Measurements from ENCODE around the gene DGCR6L.
A peak's percentile ranks its signal among the peaks of the same experiment; 100 is the strongest.
"Not testable (repeated sequence)": the region's sequence is repeated elsewhere in the genome, so short reads cannot be mapped to it uniquely, and the experiment has no call there.

DGCR6L gene

DNA sequence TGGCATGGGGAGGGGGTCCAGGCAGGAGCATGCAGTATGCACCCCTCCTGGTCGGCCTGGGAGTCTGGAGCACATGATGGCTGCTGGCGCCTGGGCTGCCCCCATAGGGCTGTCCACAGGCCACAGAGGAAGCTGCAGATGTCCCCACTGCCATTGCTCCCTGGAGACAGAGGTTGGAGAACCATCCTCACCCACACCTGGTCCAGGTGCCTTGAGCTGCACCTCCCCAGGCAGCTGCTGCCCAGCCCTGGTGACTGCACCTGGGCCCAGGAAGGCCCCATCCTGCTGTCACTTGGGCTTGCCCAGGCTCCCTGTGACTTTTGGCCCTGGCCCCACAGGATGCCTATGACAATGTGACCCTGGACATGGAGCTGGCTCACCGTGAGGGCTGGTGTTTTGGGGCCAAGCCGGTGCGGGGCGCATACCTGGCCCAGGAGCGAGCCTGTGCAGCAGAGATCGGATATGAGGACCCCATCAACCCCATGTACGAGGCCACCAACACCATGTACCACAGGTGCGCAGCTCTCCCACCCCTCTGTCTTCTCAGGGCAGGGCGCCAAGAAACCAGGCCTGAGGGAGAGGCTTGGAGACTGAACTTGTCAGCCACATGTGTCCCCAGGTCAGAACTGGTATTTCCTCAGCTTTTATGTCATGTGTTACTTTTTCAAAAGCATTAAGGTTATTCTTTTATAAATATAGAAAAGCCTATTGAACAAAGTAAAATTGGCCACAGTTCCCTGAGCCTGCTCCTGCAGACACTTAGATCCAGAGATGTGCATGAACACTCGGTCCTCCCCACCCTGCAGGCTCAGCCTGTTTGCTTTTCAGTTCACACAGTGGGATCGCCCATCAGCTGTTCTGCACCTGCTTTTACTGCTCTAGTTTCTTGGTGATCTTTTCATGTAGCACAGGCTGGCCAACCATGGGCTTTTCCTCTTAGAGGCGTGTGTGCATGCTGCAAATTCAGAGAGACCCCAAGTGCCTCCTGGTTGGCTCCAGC, 12.1 kb downstream of the DGCR6L start:
- not testable (repeated sequence) for DNase-seq

DNA sequence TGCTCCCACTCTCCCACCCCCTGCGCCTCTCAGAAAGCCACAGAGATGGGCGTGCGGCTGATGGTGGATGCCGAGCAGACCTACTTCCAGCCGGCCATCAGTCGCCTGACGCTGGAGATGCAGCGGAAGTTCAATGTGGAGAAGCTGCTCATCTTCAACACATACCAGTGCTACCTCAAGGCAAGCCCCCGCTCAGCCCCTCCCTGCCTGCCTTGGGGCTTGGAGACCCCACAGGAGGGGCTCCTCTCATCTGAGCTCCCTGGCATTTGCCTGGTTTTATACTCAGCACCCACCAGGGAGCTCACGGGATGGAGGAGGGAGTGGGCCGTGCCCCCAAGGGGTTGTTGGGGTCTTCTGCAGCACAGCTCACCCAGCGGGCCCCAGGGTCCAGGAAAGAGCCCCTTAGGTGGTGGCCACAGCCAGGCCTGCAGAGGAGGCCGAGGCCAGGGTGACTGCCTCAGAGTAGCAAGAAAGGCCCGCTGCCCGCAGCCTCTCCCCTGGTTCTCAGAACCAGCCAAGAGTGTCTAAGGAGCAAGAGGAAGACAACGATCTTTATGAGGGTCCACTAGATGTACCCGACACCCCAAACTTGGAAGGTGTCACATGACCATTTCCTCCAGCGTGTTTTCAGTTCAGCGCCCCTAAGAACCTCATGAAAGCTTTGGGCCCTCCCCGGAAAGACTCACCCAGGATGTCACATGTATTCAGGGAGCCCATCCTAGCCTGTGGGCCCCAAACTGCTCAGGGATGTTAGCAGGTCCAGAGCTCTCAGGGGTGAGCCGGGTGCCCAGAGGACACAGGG, 13.0 kb downstream of the DGCR6L start:
- DNase-seq, result not testable (repeated sequence)

DNA sequence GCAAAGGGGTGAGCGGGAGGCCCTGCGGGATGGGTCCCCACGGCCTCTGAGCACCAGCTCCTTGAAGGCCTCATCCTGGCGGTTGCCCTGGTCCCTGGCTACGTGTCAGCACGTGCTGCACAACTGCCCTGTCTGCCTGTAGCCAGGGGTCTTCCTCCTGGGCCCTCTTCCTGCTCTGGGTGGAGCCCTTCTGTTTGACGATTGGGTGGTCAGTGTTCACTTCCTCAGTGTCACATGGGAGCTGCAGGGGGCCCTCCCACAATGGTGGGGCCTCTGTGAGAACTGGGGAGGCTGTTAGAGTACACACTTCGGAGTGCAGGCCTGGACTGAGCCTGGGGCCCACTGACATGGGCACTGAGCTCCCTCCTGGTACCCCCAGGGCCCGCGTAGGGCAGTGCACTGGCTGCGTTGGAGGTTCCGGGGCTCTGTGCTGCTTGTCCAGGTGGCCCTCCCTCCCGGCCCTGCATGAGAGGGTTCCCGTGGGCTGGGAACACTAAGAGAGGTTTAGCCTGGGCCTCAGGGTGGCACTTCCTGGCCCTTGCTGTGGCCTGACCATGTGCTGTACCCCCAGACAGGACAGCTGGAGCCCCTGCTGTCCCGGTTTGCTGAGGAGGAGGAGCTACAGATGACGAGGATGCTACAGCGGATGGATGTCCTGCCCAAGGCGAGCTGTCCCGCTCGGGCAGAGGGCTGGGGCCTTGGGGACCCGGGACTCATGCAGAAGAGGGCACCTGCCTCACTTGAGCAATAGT, 13.8 kb downstream of the DGCR6L start:
- no peak for DNase-seq

DNA sequence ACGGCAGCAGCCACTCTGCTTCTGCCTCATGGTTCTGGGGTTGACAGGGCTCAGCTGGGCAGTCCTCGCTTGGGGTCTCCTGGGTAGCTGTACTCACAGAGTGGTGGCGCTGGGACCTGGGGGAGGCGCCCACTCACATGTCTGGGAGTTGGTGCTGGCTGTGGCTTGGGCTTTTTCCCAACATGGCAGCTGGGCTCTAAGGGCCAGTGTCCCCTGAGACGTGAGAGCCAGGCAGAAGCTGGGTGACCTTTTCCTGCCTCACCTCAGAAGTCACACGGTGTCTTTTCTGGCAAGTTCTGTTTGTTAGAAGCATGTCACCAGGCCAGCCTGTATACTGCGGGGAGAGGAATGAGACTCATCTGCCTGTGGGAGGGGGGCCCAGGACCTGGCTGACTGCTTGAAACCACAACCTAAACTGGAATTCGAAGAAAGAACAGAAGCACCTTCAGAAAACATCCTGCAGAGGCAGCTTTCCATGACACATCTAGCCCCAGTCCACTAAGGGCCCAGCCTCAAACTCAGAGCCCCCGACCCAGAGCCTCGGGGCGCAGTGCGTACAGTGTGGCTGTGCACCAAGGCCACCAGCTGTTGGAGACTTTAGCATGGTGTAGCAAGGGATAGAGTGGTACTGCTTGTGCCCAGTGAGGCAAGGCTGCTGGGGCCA, 14.5 kb downstream of the DGCR6L start:
- not testable (repeated sequence) for DNase-seq

DNA sequence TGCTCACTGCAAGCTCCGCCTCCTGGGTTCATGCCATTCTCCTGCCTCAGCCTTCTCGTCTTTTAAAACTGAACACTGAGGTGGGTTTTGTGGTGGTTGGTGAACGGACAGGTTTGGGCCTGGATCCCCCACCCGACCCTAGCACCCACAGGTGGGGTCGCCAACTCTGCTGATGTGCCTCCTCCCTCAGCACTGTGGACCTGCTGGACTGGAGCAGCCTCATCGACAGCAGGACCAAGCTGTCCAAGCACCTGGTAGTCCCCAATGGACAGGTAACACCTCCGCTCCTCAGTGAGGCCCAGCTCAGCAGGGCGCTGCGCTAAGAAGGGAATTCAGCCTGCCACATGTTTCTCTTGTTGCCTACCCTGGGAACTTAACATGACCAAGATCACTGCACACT, 15.2 kb downstream of the DGCR6L start:
- no peak for DNase-seq

DNA sequence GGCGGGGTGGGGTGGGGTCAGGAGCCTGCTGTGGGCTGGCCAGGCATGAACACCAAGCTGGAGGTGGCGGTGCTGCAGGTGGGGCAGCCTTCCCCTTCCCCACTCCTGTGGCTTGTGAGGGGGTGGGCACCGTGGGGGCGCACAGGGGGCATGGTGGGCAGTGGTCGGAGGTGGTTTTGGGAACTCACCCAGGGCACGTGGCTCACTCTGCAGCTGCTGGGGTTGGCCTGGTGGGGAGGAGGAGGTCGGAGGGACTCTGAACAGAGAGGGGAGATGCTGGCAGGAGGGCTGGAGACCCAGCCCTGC, 16.7 kb downstream of the DGCR6L start:
- not testable (repeated sequence) for DNase-seq

DNA sequence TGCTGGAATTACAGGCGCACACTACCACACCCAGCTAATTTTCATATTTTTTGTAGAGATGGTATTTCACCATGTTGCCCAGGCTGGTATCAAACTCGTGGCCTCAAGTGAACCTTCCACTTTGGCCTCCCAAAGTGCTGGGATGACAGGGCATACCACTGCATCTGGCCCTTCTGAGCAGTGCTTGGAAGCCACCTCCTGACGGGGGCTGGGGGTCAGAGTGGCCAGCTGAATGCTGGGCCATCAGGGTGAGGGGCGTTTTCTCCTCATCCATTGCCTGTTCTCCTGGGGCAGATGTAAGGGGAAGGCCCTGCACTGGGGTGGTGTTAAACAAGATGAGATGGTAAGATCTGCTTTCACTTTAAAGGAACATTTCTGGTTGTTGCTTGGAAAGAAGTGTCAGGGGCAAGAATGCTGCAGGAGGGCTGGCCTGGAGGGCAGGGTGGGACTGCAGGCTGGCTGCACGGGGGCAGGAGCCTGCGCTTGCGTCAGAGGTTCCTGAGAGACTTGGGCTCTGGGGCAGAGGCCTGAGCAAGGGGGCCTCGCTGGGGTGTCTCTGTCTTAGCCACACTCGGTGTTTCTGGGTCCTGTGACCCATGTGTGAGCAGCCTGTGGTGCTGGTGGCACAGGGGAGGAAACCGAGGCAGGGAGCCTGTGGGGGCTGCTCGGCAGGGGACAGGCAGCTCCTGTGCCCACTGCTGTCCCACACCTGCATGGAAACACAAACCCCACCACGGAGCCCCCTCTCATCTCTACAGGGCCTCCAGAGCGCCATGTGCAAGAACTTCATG, 17.2 kb downstream of the DGCR6L start:
- DNase-seq, result no peak

DNA sequence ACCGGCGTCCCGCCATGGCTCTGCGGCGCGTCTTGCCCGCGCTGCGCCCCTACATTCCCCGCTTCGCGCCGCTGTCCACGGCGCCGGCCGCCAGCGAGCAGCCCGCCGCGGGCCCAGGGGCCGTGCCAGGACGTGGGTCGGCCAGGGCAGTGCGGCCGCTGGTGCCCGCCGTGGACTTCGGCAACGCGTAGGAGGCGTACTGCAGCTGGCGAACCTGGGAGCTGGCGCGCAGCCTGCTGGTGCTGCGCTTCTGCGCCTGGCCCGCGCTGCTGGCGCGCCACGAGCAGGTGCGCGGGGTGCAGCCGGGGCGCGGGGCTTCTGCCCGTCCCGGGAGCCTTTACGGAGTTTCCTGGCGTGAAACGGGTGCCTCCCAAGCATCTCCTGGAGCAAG, 20.1 kb downstream of the DGCR6L start:
- DNase-seq, result no peak

DNA sequence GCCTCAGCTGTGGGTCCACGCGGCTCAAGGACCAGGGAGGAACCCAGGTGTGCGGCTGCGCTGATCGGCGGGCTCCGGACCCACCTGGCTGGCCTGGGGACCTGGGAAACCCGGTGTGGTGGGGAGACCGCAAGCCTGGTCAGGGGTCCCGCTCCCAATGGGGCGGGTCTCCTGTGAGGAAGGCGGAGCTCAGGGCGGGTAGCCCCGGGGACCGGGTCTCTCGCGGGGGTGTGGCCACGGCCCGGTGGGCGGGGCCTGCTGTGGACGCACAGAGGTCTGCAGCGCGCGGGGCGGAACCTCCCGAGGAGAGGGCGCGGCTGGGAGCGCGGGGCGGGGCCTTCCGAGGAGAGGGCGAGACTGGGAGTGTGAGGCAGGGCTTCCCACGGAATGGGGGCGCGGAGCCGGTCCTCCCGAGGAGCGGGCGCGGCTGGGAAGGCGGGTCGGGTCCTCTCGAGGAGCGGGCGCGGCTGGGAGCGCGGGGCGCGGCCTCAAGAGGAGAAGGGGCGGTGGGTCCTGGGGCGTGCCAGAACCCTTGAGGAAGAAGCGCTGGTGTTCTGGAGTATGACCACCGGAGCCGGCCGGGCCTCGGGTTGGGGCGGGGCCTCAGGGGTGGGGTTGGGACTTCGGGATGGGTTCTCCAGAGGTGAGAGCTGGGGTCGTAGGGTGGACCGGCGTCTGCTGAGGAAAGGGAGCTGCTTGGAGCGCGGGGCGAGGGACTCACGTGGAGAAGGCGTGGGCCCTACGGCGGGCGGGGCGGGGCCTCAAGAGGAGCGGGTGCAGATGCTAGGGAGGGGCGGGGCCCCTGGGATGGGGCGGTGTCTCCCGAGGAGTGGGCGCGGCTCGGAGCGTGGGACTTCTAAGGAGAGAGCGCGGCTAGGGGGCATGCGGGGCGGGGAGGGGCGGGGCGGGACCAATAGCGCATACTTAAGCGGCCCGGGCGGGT, 20.8 kb downstream of the DGCR6L start:
- DNase-seq, result peak; percentile 77 to 85

DNA sequence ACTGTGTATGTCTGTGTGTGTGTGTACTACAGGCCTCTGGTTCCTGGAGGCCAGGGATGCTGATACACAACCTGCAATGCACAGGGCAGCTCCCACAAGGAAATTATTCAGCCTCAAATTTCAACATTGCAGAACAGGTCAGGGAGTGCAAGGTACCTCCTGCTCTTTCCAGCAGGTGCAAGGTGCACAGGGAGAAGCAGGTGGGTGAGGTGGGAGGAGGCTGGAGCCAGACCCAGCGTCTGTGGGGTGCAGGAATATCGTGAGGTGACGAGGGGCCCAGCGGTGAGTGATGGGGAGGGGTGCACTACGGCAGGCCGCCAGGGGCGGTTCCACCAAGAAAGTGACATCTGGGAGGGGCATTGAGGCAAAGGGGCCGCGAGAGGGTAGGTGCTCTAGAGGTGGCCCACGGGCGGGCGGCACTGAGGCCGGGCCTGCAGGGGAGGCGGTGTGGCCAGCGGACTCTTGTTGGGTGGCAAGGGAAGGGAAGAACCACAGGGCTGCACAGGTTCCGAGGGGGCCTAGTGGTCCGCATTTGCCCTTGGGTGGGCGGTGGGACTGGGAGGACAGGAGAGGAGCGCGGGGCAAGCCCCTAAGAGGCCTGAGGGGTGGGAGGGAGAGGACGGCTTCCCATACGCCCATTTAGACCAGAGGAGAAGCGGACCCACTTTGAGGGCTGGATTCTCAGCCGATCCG, 21.6 kb downstream of the DGCR6L start:
- no peak for DNase-seq

DNA sequence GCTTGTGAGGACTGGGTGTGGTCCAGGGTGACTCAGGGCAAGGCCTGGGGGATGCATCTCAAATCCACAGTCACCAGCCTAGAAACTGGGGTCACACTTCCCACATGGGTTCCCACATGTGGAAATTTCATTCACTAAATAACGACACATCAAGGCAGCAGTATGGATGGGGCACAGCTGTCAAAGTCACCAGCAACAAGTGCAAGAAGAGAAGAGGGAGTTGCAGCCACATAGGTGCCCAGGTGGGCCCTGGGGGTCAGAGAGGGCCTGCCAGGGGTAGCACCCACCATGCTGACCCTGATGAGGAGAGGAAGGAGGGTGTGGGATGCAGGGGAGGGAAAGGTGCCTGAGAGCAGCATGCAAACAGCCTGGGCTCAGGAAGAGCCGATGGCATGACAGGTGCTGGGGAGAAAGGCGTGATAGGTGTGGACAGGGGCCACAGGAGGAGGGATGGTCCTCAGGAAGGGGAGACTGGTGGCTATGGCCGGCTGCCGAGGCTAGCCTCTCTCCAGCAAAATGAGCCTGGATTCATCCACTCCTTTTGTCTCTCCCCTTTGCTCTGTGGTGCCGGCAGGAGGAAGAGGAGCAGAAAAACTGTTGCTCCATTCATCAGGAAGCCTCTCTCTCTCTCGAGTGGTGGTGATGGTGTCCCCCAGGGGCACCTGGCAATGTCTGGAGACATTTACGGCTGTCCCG, 22.3 kb downstream of the DGCR6L start:
- DNase-seq, result no peak

DNA sequence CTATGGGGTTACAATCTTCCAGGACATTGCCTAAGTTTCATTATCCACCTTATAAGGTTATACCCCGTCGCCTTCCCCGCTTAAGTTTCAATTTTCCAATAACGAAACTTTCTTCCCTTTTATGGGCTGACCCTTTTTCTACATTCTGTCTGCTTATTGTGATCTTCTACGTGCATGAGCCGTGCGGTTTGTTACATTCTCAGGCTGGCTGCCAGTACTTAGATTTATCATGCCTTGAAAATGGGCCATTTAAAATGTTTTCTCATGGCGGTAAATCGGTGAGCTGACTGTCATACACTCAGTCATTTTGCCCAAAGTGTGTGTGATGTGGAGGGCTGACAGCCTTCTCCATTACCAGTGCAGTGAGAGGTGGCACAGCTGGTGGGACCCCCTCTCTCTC, 23.3 kb downstream of the DGCR6L start:
- DNase-seq, result no peak

DNA sequence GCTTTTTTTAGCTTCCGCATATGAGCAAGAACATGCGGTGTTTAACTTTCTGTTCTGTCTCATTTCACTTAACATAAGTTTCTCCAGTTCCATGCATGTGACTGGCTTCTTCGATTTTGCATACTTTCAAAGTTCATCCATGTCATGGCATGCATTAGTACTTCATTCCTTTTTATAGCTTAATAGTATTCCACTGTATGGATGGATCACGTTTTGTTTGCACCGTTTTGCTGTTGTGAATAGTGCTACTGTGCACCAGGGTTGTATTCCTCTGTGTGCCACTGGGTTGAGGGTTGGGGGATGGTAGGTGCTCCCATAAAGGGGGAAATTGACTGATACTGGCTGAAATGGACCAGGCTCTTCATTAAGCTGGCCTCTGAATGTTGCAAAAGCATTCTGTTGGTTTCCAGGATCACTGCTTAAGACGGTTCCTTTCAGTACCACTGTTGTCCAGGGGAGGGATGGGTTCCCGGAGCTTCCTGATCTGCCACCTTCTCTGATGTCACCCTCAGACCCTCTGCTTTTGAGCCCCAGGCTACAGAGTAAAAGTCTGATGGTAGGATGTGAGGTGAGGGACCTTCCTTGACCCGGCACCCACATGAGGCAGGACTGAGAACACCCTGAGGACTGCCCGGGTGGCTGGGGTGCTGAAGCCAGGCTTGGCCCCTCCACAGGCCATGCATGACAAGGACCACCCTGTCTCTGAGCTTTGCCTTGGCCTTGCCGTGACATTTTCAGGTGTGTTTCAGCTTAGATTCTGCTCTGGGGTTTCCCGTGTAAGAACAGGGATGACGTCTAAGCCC, 24.4 kb downstream of the DGCR6L start:
- no peak for DNase-seq

DNA sequence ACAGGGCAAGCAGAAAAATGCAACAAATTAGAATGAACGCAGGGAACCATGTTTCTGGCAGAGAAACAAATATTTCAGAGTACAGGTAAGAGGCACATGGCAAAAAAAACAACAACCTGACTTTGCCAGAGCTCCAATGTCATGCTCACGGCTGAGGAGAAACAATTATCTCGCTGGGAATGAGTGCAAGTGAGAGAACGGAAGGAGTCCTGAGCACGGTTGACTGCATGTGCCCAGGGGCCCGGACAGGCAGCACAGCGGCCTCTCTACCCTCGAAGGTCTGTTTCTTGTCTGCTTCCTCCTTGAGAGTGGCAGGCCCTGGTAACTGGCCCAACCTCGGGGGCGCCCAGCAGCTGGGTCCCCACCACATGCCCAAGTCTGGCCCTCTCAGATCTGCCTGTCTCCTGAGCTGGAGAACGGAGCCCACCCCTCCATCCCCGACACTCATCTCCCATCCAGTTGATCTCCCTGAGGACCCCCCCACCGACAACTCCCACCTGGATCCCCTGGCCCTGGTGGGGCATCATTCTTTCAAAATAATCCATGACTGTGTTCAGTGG, 27.1 kb downstream of the DGCR6L start:
- no peak for DNase-seq

DNA sequence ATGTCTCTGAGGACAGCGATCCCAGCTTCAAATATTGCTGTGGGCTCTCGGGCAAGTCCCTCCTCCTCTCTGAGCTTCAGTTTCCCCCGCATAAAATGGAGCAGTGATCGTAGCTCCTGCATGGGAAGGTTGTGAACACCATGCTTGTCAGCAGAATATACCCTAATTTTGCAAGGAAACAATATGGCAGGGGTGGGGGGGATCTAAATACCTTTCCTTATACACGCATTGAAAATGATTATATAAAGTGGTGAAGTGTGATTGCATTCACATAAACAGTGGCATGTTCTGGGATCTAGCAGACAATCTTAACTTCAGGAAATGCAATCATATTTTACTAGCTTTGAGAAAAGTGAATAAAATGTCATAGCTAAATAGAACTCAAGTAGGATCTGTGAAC, 27.8 kb downstream of the DGCR6L start:
- no peak for DNase-seq

DNA sequence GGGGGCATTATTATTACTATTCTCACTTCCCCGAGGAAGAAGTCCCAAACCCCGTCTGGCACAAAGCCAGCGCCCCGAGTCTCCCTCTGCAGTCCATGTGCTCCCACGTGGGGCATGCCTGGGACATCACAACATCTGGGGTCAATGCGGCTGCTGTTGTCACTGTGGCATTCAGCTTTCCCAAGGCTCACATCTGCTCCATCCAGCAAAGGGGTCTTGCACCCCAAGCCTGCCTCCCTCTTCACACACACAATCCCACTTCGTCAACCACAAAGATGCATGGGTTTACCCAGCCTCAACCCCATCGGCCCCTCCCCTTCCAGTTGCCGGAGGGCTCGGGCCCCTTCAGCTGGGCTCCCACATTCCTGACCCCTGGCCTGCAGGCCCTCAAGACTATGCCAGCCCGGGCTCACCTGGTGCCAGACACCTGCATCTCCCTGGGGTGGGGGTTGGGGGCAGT, 28.2 kb downstream of the DGCR6L start:
- no peak for DNase-seq

DNA sequence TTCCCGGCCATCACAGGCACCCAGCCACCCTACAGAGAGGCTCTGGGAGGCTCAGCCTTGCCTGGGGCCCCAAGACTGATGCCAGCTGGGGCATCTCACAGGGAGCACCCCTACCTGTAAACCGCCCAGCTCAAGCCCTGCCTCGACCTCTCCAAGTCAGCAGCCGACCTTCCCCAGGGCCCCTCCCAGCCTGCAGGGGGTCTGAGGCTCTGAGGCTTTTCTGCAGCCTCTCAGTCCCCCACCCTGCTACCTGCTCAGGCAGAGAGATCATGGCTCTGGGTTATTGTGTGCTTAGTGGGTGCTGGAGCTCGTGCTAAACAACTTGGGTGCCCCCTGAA, 28.6 kb downstream of the DGCR6L start:
- no peak for DNase-seq

DNA sequence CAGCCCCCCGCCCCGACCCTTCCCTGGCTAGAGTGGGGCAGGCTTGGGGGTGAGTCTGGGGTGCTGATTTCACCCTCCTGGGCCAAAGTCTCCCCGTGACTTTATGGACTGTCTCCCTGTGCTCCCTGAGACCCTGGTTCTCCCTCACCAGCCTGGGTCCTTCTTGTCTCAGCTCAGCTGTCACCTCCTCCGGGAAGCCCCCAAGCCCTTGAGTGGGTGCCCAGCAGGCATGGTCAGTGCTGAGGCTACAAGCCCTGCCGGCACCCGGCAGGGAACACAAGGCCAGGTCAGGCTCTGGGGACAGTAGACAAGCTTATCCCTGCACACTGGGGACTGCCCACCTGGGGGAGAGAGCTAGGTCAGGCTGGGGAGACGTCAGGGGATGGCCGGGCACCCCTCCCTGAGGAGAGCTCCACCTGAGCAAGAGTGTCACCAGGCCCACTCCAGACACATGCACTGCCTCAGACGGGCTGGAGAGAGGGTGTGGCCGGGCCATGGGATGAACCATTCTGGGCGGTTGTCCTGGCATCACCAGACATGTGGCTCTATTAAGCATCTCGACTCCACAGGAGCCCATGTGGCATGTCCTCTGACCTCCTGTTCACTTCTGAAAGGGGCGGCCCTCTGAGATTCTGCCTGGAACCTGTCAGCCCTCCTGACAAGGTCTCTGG, 29.1 kb downstream of the DGCR6L start:
- no peak for DNase-seq
